ENCODE results near the gene AGXT.

DNA sequence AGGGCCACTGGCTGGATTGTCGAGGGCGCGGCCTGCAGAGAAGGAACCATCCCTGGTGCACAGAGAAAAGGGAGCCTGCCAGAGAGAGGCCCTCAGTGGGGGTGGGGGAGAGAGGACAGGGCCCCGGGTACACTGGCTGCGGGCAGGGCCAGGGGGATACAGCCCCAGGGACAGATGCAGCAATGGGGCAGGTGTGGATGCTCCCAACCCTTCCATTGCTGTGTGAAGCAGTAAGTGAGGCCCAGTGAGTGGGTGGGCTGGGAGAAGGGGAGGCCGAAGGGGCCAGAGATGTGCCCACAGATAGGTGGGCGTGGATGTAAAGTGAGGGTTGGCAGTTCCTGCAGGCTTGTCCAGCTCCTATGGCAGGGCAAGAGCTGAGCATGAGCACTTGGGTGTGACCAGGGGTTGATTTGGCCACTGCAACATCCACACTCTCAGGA is 7.4 kb downstream of the AGXT start:
- TF ChIP-seq CTCF (IDR thresholded peaks at IDR 0.05) (no peak), POLR2A (IDR thresholded peaks at IDR 0.05) (no peak), EP300 (IDR thresholded peaks at IDR 0.05) (no peak), POLR2AphosphoS5 (IDR thresholded peaks at IDR 0.05) (no peak)
